ENCODE measurements around the gene ZFAND6. TPM values are rescaled to one million over a fixed set of nuclear protein-coding genes. Genes with fewer than 3 reads are reported as not detected.

The ZFAND6 gene
- total RNA-seq, 1 experiment from 2014 or later: 89.7 TPM

GRCh38 chr15:80115021-80115420 is 55.5 kb downstream of the ZFAND6 start:
- no peak overlapping the region for H2BK20ac ChIP-seq (ENCODE audit: low read depth, low read length, poor library complexity, severe bottlenecking)
- H2BK15ac ChIP-seq (ENCODE audit: low read depth, low read length): no peak overlapping the region
- no peak overlapping the region for H3T11ph ChIP-seq (ENCODE audit: low read length)
- DNase-seq: no peak
- Mint-ChIP-seq H3K27ac (peak overlapping the region in 1 of 3 experiments; percentile 59; a peak in 1 of 7 replicates), H3K4me1 (peaks cover 11 to 22% of the 10 kb centered on the region in 2 experiments), H3K4me3 (no peak overlapping the region), H3K9me3 (no peaks in the 10 kb centered on the region), H3K36me3 (ENCODE audit: insufficient read depth in 1 of 3, low read depth in 3 of 3) (no peaks in the 10 kb centered on the region), H3K27me3 (ENCODE audit: low read depth) (no peaks in the 10 kb centered on the region)
- TF ChIP-seq CTCF (conservative IDR thresholded peaks at IDR 0.05): no peak
- no peak overlapping the region for H3K4ac ChIP-seq (ENCODE audit: low read depth, low read length)
- no peak overlapping the region for H2BK12ac ChIP-seq (ENCODE audit: insufficient read length, low read depth, low read length)
- H2BK5ac ChIP-seq (ENCODE audit: insufficient read length, low read length): no peak overlapping the region
- no CpG with 5 or more reads among the region's 1 CpG for WGBS (ENCODE audit: extremely low coverage, insufficient read length, low lambda C conversion rate)
- H3K79me1 ChIP-seq (ENCODE audit: insufficient read depth, low read depth, low read length, poor library complexity, severe bottlenecking): no peaks in the 10 kb centered on the region
- no peaks in the 10 kb centered on the region for H3K27me3 ChIP-seq (ENCODE audit: insufficient read depth, low read length)
- no peak overlapping the region for H3K27ac ChIP-seq (ENCODE audit: insufficient read length, low read depth, low read length)
- no peak overlapping the region for H4K91ac ChIP-seq (ENCODE audit: insufficient read length, low read depth, low read length)
- no peak overlapping the region for H3K14ac ChIP-seq (ENCODE audit: insufficient read depth, low read length)
- no peaks in the 10 kb centered on the region for H4K20me1 ChIP-seq (ENCODE audit: control insufficient read depth, insufficient read depth, insufficient read length)
- no peaks in the 10 kb centered on the region for H3K4me1 ChIP-seq (ENCODE audit: insufficient read depth, low read length)
- H4K5ac ChIP-seq (ENCODE audit: insufficient read length, low read depth, low read length): no peak overlapping the region
- peaks cover 5% of the 10 kb centered on the region; the same call in 1 of the 2 replicates for H3K79me2 ChIP-seq (ENCODE audit: insufficient read depth, low read length)
- no peak overlapping the region for H2BK120ac ChIP-seq (ENCODE audit: low read depth, low read length, poor library complexity, severe bottlenecking)
- H3K4me2 ChIP-seq (ENCODE audit: insufficient read depth, insufficient read length, low read length): no peak overlapping the region
- no peak overlapping the region for H4K8ac ChIP-seq (replicated peaks; ENCODE audit: insufficient read length, low read depth, low read length)
- no peaks in the 10 kb centered on the region for H3K23me2 ChIP-seq (ENCODE audit: insufficient read length, low read depth, low read length, poor library complexity, severe bottlenecking)
- no peak overlapping the region for H3K18ac ChIP-seq (ENCODE audit: insufficient read length, low read depth, low read length)
- no peaks in the 10 kb centered on the region for H3K9me3 ChIP-seq (ENCODE audit: control insufficient read depth, low read depth, low read length)
- H2AFZ ChIP-seq (ENCODE audit: low read length): no peak overlapping the region
- H2AK5ac ChIP-seq (ENCODE audit: insufficient read length, low read length): no peak overlapping the region
- no peak overlapping the region for H3K9ac ChIP-seq (ENCODE audit: extremely low read depth, insufficient read length, low read length)
- no peak overlapping the region for H3K56ac ChIP-seq (ENCODE audit: insufficient read length, low read depth, low read length)
- H3K23ac ChIP-seq (ENCODE audit: insufficient read length, low read depth, low read length): no peak overlapping the region

All from H9 (cell line).